Measurements from ENCODE around the gene LYPD1.

Gene LYPD1

GRCh38 chr2:132645176-132645575, 24.8 kb downstream of the LYPD1 start:
- H3K36me3 ChIP-seq (ENCODE audit: insufficient read depth, low read depth, low read length), result no peaks in the 10 kb centered on the region
- no peak overlapping the region for H3K27ac ChIP-seq (ENCODE audit: low read length)
- no peak overlapping the region for H3K9ac ChIP-seq (ENCODE audit: low read depth, low read length)
- H3K27me3 ChIP-seq (ENCODE audit: insufficient read depth, low read length), result no peaks in the 10 kb centered on the region
- no peaks in the 10 kb centered on the region for H3K9me3 ChIP-seq (ENCODE audit: insufficient read depth, low read depth, low read length)
- H3K4me1 ChIP-seq (ENCODE audit: insufficient read depth, low read length), result peaks cover 8% of the 10 kb centered on the region; the same call in 1 of the 2 replicates
- H3K4me3 ChIP-seq (ENCODE audit: low read length), result no peak overlapping the region

GRCh38 chr2:132642415-132642814, 27.6 kb downstream of the LYPD1 start:
- no peaks in the 10 kb centered on the region for H3K9me3 ChIP-seq (ENCODE audit: insufficient read depth, low read depth, low read length)
- no peaks in the 10 kb centered on the region for H3K36me3 ChIP-seq (ENCODE audit: insufficient read depth, low read depth, low read length)
- no peak overlapping the region for H3K9ac ChIP-seq (ENCODE audit: low read depth, low read length)
- no peak overlapping the region for H3K27ac ChIP-seq (ENCODE audit: low read length)
- no peak overlapping the region for H3K4me3 ChIP-seq (ENCODE audit: low read length)
- peaks cover 8% of the 10 kb centered on the region; the same call in 1 of the 2 replicates for H3K4me1 ChIP-seq (ENCODE audit: insufficient read depth, low read length)
- H3K27me3 ChIP-seq (ENCODE audit: insufficient read depth, low read length), result no peaks in the 10 kb centered on the region

- no peaks in the 10 kb centered on the region for H3K27me3 ChIP-seq (ENCODE audit: insufficient read depth, low read length)
- no peak overlapping the region for H3K27ac ChIP-seq (ENCODE audit: low read length)
- H3K9me3 ChIP-seq (ENCODE audit: insufficient read depth, low read depth, low read length), result no peaks in the 10 kb centered on the region
- H3K4me3 ChIP-seq (ENCODE audit: low read length), result no peak overlapping the region
- H3K4me1 ChIP-seq (ENCODE audit: insufficient read depth, low read length), result peaks cover 8% of the 10 kb centered on the region; the same call in 1 of the 2 replicates
- no peaks in the 10 kb centered on the region for H3K36me3 ChIP-seq (ENCODE audit: insufficient read depth, low read depth, low read length)
- H3K9ac ChIP-seq (ENCODE audit: low read depth, low read length), result no peak overlapping the region
Measured at GRCh38 chr2:132641819-132642218, 28.2 kb downstream of the LYPD1 start.

GRCh38 chr2:132640116-132640515, 29.9 kb downstream of the LYPD1 start:
- Histone ChIP-seq H3K27me3 (ENCODE audit: insufficient read depth, low read length) (no peaks in the 10 kb centered on the region), H3K36me3 (ENCODE audit: insufficient read depth, low read depth, low read length) (no peaks in the 10 kb centered on the region), H3K27ac (ENCODE audit: low read length) (no peak overlapping the region), H3K4me3 (ENCODE audit: low read length) (no peak overlapping the region), H3K9ac (ENCODE audit: low read depth, low read length) (no peak overlapping the region), H3K9me3 (ENCODE audit: insufficient read depth, low read depth, low read length) (no peaks in the 10 kb centered on the region), H3K4me1 (ENCODE audit: insufficient read depth, low read length) (no peaks in the 10 kb centered on the region)

- no peak overlapping the region for H3K27ac ChIP-seq (ENCODE audit: low read length)
- H3K4me1 ChIP-seq (ENCODE audit: insufficient read depth, low read length), result no peaks in the 10 kb centered on the region
- H3K36me3 ChIP-seq (ENCODE audit: insufficient read depth, low read depth, low read length), result no peaks in the 10 kb centered on the region
- no peaks in the 10 kb centered on the region for H3K9me3 ChIP-seq (ENCODE audit: insufficient read depth, low read depth, low read length)
- no peaks in the 10 kb centered on the region for H3K27me3 ChIP-seq (ENCODE audit: insufficient read depth, low read length)
- H3K9ac ChIP-seq (ENCODE audit: low read depth, low read length), result no peak overlapping the region
- no peak overlapping the region for H3K4me3 ChIP-seq (ENCODE audit: low read length)
Measured at GRCh38 chr2:132638313-132639040, 31.5 kb downstream of the LYPD1 start.

- Histone ChIP-seq H3K36me3 (ENCODE audit: insufficient read depth, low read depth, low read length) (no peaks in the 10 kb centered on the region), H3K9me3 (ENCODE audit: insufficient read depth, low read depth, low read length) (no peaks in the 10 kb centered on the region), H3K9ac (ENCODE audit: low read depth, low read length) (no peak overlapping the region), H3K4me1 (ENCODE audit: insufficient read depth, low read length) (peaks cover 8% of the 10 kb centered on the region), H3K27me3 (ENCODE audit: insufficient read depth, low read length) (no peaks in the 10 kb centered on the region), H3K27ac (ENCODE audit: low read length) (no peak overlapping the region), H3K4me3 (ENCODE audit: low read length) (no peak overlapping the region)
Measured at GRCh38 chr2:132636346-132636745, 33.7 kb downstream of the LYPD1 start.

- peaks cover 8% of the 10 kb centered on the region for H3K4me1 ChIP-seq (ENCODE audit: insufficient read depth, low read length)
- H3K27me3 ChIP-seq (ENCODE audit: insufficient read depth, low read length), result no peaks in the 10 kb centered on the region
- H3K27ac ChIP-seq (ENCODE audit: low read length), result no peak overlapping the region
- H3K36me3 ChIP-seq (ENCODE audit: insufficient read depth, low read depth, low read length), result no peaks in the 10 kb centered on the region
- no peaks in the 10 kb centered on the region for H3K9me3 ChIP-seq (ENCODE audit: insufficient read depth, low read depth, low read length)
- H3K4me3 ChIP-seq (ENCODE audit: low read length), result no peak overlapping the region
- no peak overlapping the region for H3K9ac ChIP-seq (ENCODE audit: low read depth, low read length)
Measured at GRCh38 chr2:132633635-132634034, 36.4 kb downstream of the LYPD1 start.

GRCh38 chr2:132632000-132632649, 37.9 kb downstream of the LYPD1 start:
- no peak overlapping the region for H3K9ac ChIP-seq (ENCODE audit: low read depth, low read length)
- no peak overlapping the region for H3K27ac ChIP-seq (ENCODE audit: low read length)
- no peaks in the 10 kb centered on the region for H3K9me3 ChIP-seq (ENCODE audit: insufficient read depth, low read depth, low read length)
- H3K4me1 ChIP-seq (ENCODE audit: insufficient read depth, low read length), result peaks cover 8% of the 10 kb centered on the region
- no peak overlapping the region for H3K4me3 ChIP-seq (ENCODE audit: low read length)
- no peaks in the 10 kb centered on the region for H3K36me3 ChIP-seq (ENCODE audit: insufficient read depth, low read depth, low read length)
- no peaks in the 10 kb centered on the region for H3K27me3 ChIP-seq (ENCODE audit: insufficient read depth, low read length)

- H3K4me3 ChIP-seq (ENCODE audit: low read length), result no peak overlapping the region
- no peaks in the 10 kb centered on the region for H3K9me3 ChIP-seq (ENCODE audit: insufficient read depth, low read depth, low read length)
Measured at GRCh38 chr2:132627536-132627935, 42.5 kb downstream of the LYPD1 start.

GRCh38 chr2:132623096-132623839, 46.7 kb downstream of the LYPD1 start:
- Histone ChIP-seq H3K27ac (ENCODE audit: low read length) (no peak overlapping the region), H3K27me3 (ENCODE audit: insufficient read depth, low read length) (no peaks in the 10 kb centered on the region), H3K9me3 (ENCODE audit: insufficient read depth, low read depth, low read length) (no peaks in the 10 kb centered on the region), H3K4me1 (ENCODE audit: insufficient read depth, low read length) (peaks cover 7% of the 10 kb centered on the region; the same call in 1 of the 2 replicates), H3K36me3 (ENCODE audit: insufficient read depth, low read depth, low read length) (no peaks in the 10 kb centered on the region), H3K4me3 (ENCODE audit: low read length) (no peak overlapping the region), H3K9ac (ENCODE audit: low read depth, low read length) (no peak overlapping the region)

More at GRCh38 chr2:132627536-132627935, 42.5 kb downstream of the LYPD1 start:
- Histone ChIP-seq H3K4me1 (ENCODE audit: insufficient read depth, low read length) (peaks cover 13% of the 10 kb centered on the region; the same call in 1 of the 2 replicates), H3K27ac (ENCODE audit: low read length) (no peak overlapping the region), H3K9ac (ENCODE audit: low read depth, low read length) (no peak overlapping the region), H3K36me3 (ENCODE audit: insufficient read depth, low read depth, low read length) (no peaks in the 10 kb centered on the region), H3K27me3 (ENCODE audit: insufficient read depth, low read length) (no peaks in the 10 kb centered on the region)

- Histone ChIP-seq H3K9ac (ENCODE audit: low read depth, low read length) (no peak overlapping the region), H3K4me3 (ENCODE audit: low read length) (no peak overlapping the region), H3K27me3 (ENCODE audit: insufficient read depth, low read length) (no peaks in the 10 kb centered on the region), H3K4me1 (ENCODE audit: insufficient read depth, low read length) (peaks cover 7% of the 10 kb centered on the region; the same call in 1 of the 2 replicates), H3K36me3 (ENCODE audit: insufficient read depth, low read depth, low read length) (no peaks in the 10 kb centered on the region), H3K9me3 (ENCODE audit: insufficient read depth, low read depth, low read length) (no peaks in the 10 kb centered on the region), H3K27ac (ENCODE audit: low read length) (no peak overlapping the region)
Measured at GRCh38 chr2:132621131-132621875, 48.7 kb downstream of the LYPD1 start.

Data from iPS-20b (cell line).